Common myeloid progenitor, CD34-positive (primary cell): ENCODE data around the gene SPOP.
"Not testable (repeated sequence)": the region's sequence is repeated elsewhere in the genome, so short reads cannot be mapped to it uniquely, and the experiment has no call there.

Experiments
- CTCF ChIA-PET: fragments of 350-600 bp; sonication (Branson Sonifier 250); formaldehyde crosslinking; loops from one replicate; lab custom pipeline; 2021; ENCODE audit warnings: antibody characterized with exemption; lab: Charles Lee
- POLR2A ChIA-PET: fragments of 350-600 bp; sonication (Branson Sonifier 250); formaldehyde crosslinking; loops from one replicate; lab custom pipeline; 2021; ENCODE audit warnings: antibody characterized with exemption; lab: Charles Lee
- DNase-seq, 3 donors: peaks; one replicate each; pipeline versions ENCODE4 v3.0.0 to v3.0.0-alpha.2; 2013
- H3K27ac ChIP-seq, 2 experiments: 1 replicate in 1 of 2; 2 replicates in 1 of 2; pipeline ENCODE4 v1.7.0; 2013; ENCODE audit warnings: inconsistent platforms in 2 of 2, low read length in 2 of 2, mild to moderate bottlenecking in 2 of 2, low read depth in 1 of 2, moderate library complexity in 1 of 2; ENCODE audit not compliant: severe bottlenecking in 2 of 2, insufficient read depth in 1 of 2, poor library complexity in 1 of 2
- H3K27me3 ChIP-seq, 5 experiments: replicated peaks in 2 of 5; 1 replicate in 3 of 5; 2 replicates in 2 of 5; pipeline versions ENCODE4 v1.6.1 to v1.7.0; 2013; ENCODE audit warnings: low read length in 4 of 5, mild to moderate bottlenecking in 2 of 5, moderate library complexity in 2 of 5, inconsistent platforms in 1 of 5; ENCODE audit not compliant: insufficient read depth in 5 of 5, control insufficient read depth in 4 of 5
- H3K36me3 ChIP-seq, 4 experiments: 1 replicate in 2 of 4; 2 replicates in 2 of 4; pipeline versions ENCODE4 v1.6.1 to v1.7.0; 2013; ENCODE audit warnings: low read length in 3 of 4, control low read depth in 1 of 4, mild to moderate bottlenecking in 1 of 4; ENCODE audit not compliant: control insufficient read depth in 4 of 4, insufficient read depth in 4 of 4
- H3K4me1 ChIP-seq, 4 experiments: 1 replicate in 3 of 4; 2 replicates in 1 of 4; pipeline versions ENCODE4 v1.6.1 to v1.7.1; 2013; ENCODE audit warnings: low read length in 3 of 4, mild to moderate bottlenecking in 3 of 4, control low read depth in 1 of 4, inconsistent platforms in 1 of 4, moderate library complexity in 1 of 4; ENCODE audit not compliant: control insufficient read depth in 4 of 4, insufficient read depth in 4 of 4; ENCODE audit errors: control extremely low read depth in 1 of 4
- H3K4me3 ChIP-seq, 7 experiments: 1 replicate in 4 of 7; 2 replicates in 3 of 7; pipeline versions ENCODE4 v1.5.1 to v1.7.0; 2013; ENCODE audit warnings: mild to moderate bottlenecking in 7 of 7, low read length in 6 of 7, moderate library complexity in 6 of 7, inconsistent platforms in 2 of 7, low read depth in 2 of 7, control low read depth in 1 of 7; ENCODE audit not compliant: insufficient read depth in 4 of 7, control insufficient read depth in 1 of 7; ENCODE audit errors: extremely low read depth in 1 of 7
- H3K9me3 ChIP-seq, 5 experiments: 1 replicate in 4 of 5; 2 replicates in 1 of 5; pipeline versions ENCODE4 v1.6.1 to v1.7.1; 2013; ENCODE audit warnings: low read length in 4 of 5, mild to moderate bottlenecking in 2 of 5, inconsistent platforms in 1 of 5, low read depth in 1 of 5, moderate library complexity in 1 of 5; ENCODE audit not compliant: control insufficient read depth in 4 of 5, insufficient read depth in 2 of 5; ENCODE audit errors: control extremely low read depth in 1 of 5
- WGBS: methylation state at CpG from one replicate; pipeline ENCODE4 v1.1.5; 2013; ENCODE audit not compliant: insufficient coverage; 5-methylcytosine and 5-hydroxymethylcytosine counted together

The SPOP gene

DNA sequence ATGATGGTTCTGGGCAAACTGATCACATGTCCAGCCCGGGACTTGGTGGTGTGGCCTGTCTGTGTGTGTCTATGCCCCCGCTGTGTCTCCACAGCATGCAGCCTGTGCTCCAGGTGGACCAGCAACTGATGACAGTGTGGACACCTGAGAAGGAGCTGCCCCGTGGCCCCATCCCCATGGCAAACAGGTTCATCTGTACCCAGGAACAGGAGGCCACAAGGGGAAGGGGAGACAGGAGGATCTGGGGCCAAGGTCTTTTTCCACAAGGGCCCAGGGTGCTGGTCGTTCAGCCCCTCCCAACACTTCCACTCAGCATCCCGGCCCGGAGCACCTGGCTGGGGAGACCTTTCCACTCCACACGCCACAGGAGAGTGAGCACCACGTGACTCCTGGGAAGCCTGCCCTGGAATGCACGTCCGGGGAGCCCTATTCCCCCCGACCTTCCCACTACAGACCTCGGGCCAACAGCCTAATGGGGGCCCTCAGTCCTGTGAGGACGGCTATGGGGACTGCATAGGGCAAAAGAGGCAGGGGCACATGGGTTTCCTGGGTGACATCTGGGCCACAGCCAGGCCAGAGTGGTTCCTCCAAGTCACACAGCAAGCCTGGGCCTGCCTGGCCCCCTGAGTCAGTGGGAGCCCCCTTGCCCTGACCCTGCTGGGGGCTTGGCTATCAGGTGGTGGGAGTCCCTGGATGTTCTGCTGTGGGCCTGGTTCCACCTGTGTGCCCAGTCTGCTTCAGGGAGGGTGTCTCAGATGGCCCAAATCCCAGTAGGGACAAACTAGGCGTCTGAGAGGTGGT lies 123.0 kb downstream of the SPOP start:
- POLR2A ChIA-PET: no interaction called here
- 87% methylated on average over 7 of the region's 14 CpGs for WGBS
- H3K27me3 ChIP-seq: peaks cover 0 to 2% (median 0%) of the 10 kb centered on the region in 5 experiments
- no peaks in the 10 kb centered on the region for H3K9me3 ChIP-seq
- no peaks in the 10 kb centered on the region for H3K36me3 ChIP-seq
- H3K4me3 ChIP-seq: no peak overlapping the region
- no peak overlapping the region for H3K27ac ChIP-seq
- CTCF ChIA-PET: interaction anchor here (0.9 to 7.7 kb wide), 18 partner anchors 10 to 443 kb away, joined by 3 to 168 read pairs (median 13); partner anchors contain the start of gene PHB1
- DNase-seq: no peak
- H3K4me1 ChIP-seq: peaks cover 0 to 7% (median 6%) of the 10 kb centered on the region in 4 experiments

DNA sequence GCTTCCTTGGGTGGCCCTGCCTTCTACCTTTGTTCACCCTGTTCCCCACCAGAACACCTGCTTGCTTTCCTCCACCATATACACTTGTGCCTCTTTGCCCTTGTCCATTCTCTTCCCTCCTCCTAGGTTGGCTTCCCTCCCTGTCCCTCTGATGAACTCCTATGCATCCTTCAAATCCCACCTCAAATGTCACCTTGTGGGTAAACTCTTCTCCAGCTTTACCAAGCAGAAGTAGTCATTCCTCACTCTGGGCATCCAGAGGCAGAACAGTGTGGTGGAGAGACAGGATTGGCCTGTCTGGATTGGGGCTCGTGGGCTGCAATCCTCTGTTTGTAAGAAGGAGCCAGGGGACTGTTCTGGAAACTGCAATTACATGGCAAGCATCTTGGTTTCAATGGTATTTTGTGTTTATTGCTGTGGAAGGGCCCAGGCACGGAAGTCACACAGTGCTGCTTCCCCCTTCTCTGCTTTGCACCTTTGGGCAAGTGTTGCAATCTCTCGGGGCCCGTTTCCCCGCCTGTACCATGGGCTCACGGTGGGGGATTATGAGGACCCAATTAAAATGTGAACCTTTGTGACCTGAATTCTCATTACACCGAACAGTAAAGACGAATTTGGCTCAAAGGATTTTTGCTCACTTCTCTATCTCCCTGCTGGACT lies 124.1 kb downstream of the SPOP start:
- DNase-seq: no peak
- 89% methylated on average over 7 of the region's 8 CpGs for WGBS
- peaks cover 0 to 7% (median 6%) of the 10 kb centered on the region in 4 experiments for H3K4me1 ChIP-seq
- H3K9me3 ChIP-seq: no peaks in the 10 kb centered on the region
- POLR2A ChIA-PET: no interaction called here
- peaks cover 0 to 2% (median 0%) of the 10 kb centered on the region in 5 experiments for H3K27me3 ChIP-seq
- CTCF ChIA-PET: interaction anchor here (0.6 to 5.4 kb wide), 3 partner anchors 118 to 444 kb away, joined by 3 to 24 read pairs (median 4); no protein-coding TSS in a partner anchor
- no peak overlapping the region for H3K27ac ChIP-seq
- H3K36me3 ChIP-seq: no peaks in the 10 kb centered on the region
- no peak overlapping the region for H3K4me3 ChIP-seq

DNA sequence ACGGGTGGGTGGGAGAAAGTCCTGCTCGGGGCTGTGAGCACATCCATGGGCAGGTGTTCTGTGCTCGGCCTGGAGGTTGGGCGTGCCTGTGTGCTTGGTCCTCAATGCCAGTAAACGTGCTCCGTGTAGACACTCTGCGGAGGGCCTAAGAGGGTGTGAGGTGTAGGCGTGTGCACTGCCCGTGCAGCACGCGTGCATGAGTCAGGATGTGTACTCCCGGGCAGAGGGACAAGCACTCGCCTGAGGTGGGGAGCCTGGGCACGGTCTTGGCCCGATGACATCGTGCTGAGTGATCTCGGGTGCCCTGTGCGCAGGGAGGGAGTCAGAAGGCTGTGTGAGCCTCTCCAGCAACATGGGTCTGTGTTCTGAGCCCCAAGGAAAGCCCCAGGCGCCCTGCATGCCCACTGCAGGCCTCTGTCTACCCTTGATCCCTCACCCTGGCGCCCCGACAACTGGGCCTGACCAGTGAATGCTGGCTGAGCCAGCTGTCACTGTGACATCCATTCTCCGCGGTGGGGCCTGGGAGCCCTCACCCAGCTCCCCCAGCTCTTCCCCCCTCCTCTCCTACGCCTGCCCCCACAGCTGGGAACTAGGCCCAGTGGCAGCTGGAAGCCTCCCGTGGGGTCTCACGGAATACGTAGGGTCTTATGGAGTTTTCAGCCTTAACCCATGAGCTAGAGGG lies 125.7 kb downstream of the SPOP start:
- 98% methylated on average over 25 of the region's 27 CpGs for WGBS
- POLR2A ChIA-PET: interaction anchor here (0.7 kb wide), 1 partner anchor 38 kb away, joined by 4 read pairs; no protein-coding TSS in a partner anchor
- H3K36me3 ChIP-seq: no peaks in the 10 kb centered on the region
- no peaks in the 10 kb centered on the region for H3K9me3 ChIP-seq
- H3K4me1 ChIP-seq: peaks cover 0 to 7% (median 6%) of the 10 kb centered on the region in 4 experiments
- no peaks in the 10 kb centered on the region for H3K27me3 ChIP-seq
- H3K27ac ChIP-seq: no peak overlapping the region
- H3K4me3 ChIP-seq: no peak overlapping the region
- CTCF ChIA-PET: interaction anchor here (0.7 to 3.5 kb wide), 5 partner anchors 10 to 186 kb away, joined by 3 to 17 read pairs (median 4); no protein-coding TSS in a partner anchor
- no peak for DNase-seq

DNA sequence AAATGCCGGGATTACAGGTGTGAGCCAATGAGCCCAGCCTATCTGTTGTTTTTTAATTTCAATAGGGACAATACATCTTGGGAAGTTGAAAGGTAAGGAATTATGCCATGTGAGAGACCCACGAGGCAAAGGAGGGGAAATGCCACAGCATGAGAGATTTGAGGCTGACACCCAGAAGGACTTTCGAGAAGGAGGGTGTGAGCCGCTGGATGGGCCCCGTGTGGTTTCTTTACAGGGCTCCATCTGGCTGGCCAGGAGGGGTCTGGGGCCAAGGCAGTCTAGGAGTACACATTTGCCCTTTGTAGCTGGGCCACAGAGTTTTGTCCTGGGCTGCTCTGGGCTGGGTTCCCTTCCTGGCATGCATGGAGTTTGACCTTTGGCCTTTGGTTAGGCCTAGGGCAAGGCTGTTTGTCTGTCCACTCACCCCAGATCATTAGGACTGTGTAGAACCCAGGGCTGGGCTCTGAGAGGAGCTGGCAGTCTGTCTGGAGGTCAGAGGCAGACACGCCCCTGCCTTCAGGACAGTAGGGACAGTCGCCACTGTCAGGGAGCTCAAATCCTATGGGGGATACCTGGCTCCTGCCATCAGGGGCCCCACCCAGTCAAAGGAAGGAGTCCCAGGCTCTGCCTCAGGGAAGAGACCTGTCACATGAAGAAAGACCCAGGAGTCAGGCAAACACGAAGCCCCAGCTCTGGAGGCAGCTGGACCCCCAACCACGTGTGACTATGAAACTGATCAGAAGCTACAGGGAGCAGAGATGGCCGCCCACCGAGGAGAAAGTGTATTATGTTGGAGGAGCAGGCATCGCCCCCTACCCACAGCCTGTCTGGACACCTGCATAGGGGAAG lies 126.5 kb downstream of the SPOP start:
- H3K4me3 ChIP-seq: no peak overlapping the region
- no peak for DNase-seq
- no peaks in the 10 kb centered on the region for H3K36me3 ChIP-seq
- peaks cover 0 to 7% (median 5%) of the 10 kb centered on the region in 4 experiments for H3K4me1 ChIP-seq
- H3K27me3 ChIP-seq: no peaks in the 10 kb centered on the region
- ChIA-PET POLR2A (interaction anchor here (0.6 kb wide), 1 partner anchor 142 kb away, joined by 3 read pairs; no protein-coding TSS in a partner anchor), CTCF (interaction anchor here (0.7 to 3.5 kb wide), 5 partner anchors 11 to 222 kb away, joined by 3 to 17 read pairs (median 4); no protein-coding TSS in a partner anchor)
- no peaks in the 10 kb centered on the region for H3K9me3 ChIP-seq
- WGBS: 96% methylated on average over 11 of the region's 12 CpGs
- H3K27ac ChIP-seq: no peak overlapping the region

DNA sequence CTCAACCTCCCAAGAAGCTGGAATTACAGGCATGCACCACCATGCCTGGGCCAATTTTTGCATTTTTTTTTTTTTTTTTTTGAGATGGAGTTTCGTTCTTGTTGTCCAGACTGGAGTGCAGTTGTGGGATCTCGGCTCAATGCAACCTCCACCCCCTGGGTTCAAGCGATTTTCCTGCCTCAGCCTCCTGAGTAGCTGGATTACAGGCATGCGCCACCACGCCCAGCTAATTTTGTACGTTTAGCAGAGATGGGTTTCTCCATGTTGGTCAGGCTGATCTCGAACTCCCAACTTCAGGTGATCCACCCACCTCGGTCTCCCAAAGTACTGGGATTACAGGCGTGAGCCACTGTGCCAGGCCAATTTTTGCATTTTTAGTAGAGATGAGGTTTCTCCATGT lies 127.1 kb downstream of the SPOP start:
- POLR2A ChIA-PET, H3K9me3 ChIP-seq, H3K36me3 ChIP-seq, H3K4me3 ChIP-seq, H3K27me3 ChIP-seq, H3K27ac ChIP-seq, DNase-seq, H3K4me1 ChIP-seq: not testable (repeated sequence)
- WGBS: 96% methylated on average over 9 of the region's 9 CpGs
- CTCF ChIA-PET: interaction anchor here (0.7 to 3.5 kb wide), 2 partner anchors 143 to 223 kb away, joined by 4 to 17 read pairs; no protein-coding TSS in a partner anchor
